A673 (cell line): ENCODE data around the gene NNMT. TPM values are rescaled to one million over a fixed set of nuclear protein-coding genes. Genes with fewer than 3 reads are reported as not detected.

Source experiments
- BruUV-seq: library from RNA; stranded (reverse); fragments of 400-500 nt; replicated peaks from 2 replicates; lab custom pipeline; 2021; lab: Mats Ljungman, UMichigan
- CTCF ChIA-PET: fragments of 300-600 bp; sonication (Branson Sonifier 250); formaldehyde crosslinking; loops from one replicate; lab custom pipeline; 2022; ENCODE audit warnings: antibody characterized with exemption; lab: Charles Lee
- POLR2A ChIA-PET: fragments of 300-600 bp; sonication (Branson Sonifier 250); formaldehyde crosslinking; loops from one replicate; lab custom pipeline; 2022; ENCODE audit warnings: antibody characterized with exemption; ENCODE audit not compliant: low non-redundant PET; lab: Charles Lee
- DNase-seq: peaks from one replicate; pipeline ENCODE4 v3.0.0-alpha.2; 2015; ENCODE audit warnings: low spot score
- H3K27ac ChIP-seq: fragments of 200-600 bp; sonication (generic); 2 replicates; pipeline ENCODE4 v1.5.1; 2016; ENCODE audit warnings: mixed run types, low read depth, mild to moderate bottlenecking, mixed read lengths, antibody characterized with exemption, low read length; ENCODE audit not compliant: poor library complexity, severe bottlenecking
- H3K27me3 ChIP-seq: fragments of 200-600 bp; sonication (generic); replicated peaks from 2 replicates; pipeline ENCODE4 v1.6.1; 2017; ENCODE audit warnings: mixed run types, low read depth, mild to moderate bottlenecking, mixed read lengths, antibody characterized with exemption, low read length; ENCODE audit not compliant: insufficient read depth, poor library complexity
- H3K36me3 ChIP-seq: fragments of 200-600 bp; sonication (generic); 2 replicates; pipeline ENCODE4 v1.6.1; 2016; ENCODE audit warnings: mixed run types, mild to moderate bottlenecking, mixed read lengths, antibody characterized with exemption, low read length; ENCODE audit not compliant: insufficient read depth, poor library complexity, severe bottlenecking
- H3K4me1 ChIP-seq: fragments of 200-600 bp; sonication (generic); 2 replicates; pipeline ENCODE4 v1.6.1; 2017; ENCODE audit warnings: mixed run types, mild to moderate bottlenecking, mixed read lengths, antibody characterized with exemption, low read length; ENCODE audit not compliant: insufficient read depth, poor library complexity, severe bottlenecking
- H3K4me3 ChIP-seq: fragments of 200-600 bp; sonication (generic); 2 replicates; pipeline ENCODE4 v1.5.1; 2016; ENCODE audit warnings: low read depth, mixed run types, mild to moderate bottlenecking, mixed read lengths, low read length; ENCODE audit not compliant: poor library complexity, severe bottlenecking
- H3K9me3 ChIP-seq: fragments of 200-600 bp; sonication (generic); 2 replicates; pipeline ENCODE4 v1.6.1; 2016; ENCODE audit warnings: mixed run types, low read depth, mild to moderate bottlenecking, mixed read lengths, antibody characterized with exemption, low read length; ENCODE audit not compliant: poor library complexity, severe bottlenecking
- CTCF ChIP-seq: fragments of 300-800, 200-600 bp; sonication (generic); conservative IDR thresholded peaks from 2 replicates; pipeline ENCODE4 v1.5.1; 2017; ENCODE audit warnings: low read depth, mild to moderate bottlenecking, antibody characterized with exemption, low read length, moderate library complexity, mixed read lengths
- EZH2 ChIP-seq: fragments of 200-600 bp; sonication (generic); IDR thresholded peaks from 2 replicates; pipeline ENCODE4 v1.6.1; 2017; ENCODE audit warnings: borderline replicate concordance, low read depth, mild to moderate bottlenecking, mixed read lengths, antibody characterized with exemption, low read length; ENCODE audit not compliant: poor library complexity, severe bottlenecking
- intact Hi-C: fragments of 100-400 bp; cut with micrococcal nuclease; formaldehyde crosslinking; loops from one replicate; pipeline ENCODE4 v1.10.0; 2022; ENCODE audit not compliant: unreplicated experiment
- total RNA-seq: library from RNA; stranded (reverse); gene quantifications from 2 replicates; pipeline ENCODE4 v1.2.3, GENCODE V29; 2021

The NNMT gene
- total RNA-seq, 1 experiment from 2014 or later: 0.64 TPM

- DNase-seq: no peak
- TF ChIP-seq EZH2 (no peak), CTCF (no peak)
- Histone ChIP-seq H3K4me3 (no peak overlapping the region), H3K4me1 (peaks cover 6% of the 10 kb centered on the region), H3K27ac (no peak overlapping the region), H3K9me3 (no peaks in the 10 kb centered on the region), H3K36me3 (no peaks in the 10 kb centered on the region), H3K27me3 (no peaks in the 10 kb centered on the region)
- POLR2A ChIA-PET: no interaction called here
- BruUV-seq: no TSS peak
- CTCF ChIA-PET: interaction anchor here (0.7 to 0.8 kb wide), 2 partner anchors 369 to 370 kb away, joined by 3 read pairs; no protein-coding TSS in a partner anchor
- intact Hi-C loops: no loop called here
These were observed 30.9 kb upstream of the NNMT start for GRCh38 chr11:114265122-114265878.

GRCh38 chr11:114269498-114269897 lies 26.7 kb upstream of the NNMT start:
- Histone ChIP-seq H3K27ac (no peak overlapping the region), H3K4me1 (no peaks in the 10 kb centered on the region), H3K36me3 (no peaks in the 10 kb centered on the region), H3K27me3 (peaks cover 30% of the 10 kb centered on the region), H3K9me3 (no peaks in the 10 kb centered on the region), H3K4me3 (no peak overlapping the region)
- BruUV-seq: no TSS peak
- TF ChIP-seq EZH2 (no peak), CTCF (no peak)
- ChIA-PET POLR2A (no interaction called here), CTCF (no interaction called here)
- intact Hi-C loops: no loop called here
- DNase-seq: no peak

- intact Hi-C loops: no loop called here
- BruUV-seq: no TSS peak
- CTCF ChIA-PET: no interaction called here
These were observed 25.5 kb upstream of the NNMT start for GRCh38 chr11:114270531-114271270.

More at GRCh38 chr11:114270531-114271270, 25.5 kb upstream of the NNMT start:
- Histone ChIP-seq H3K4me1 (no peaks in the 10 kb centered on the region), H3K4me3 (no peak overlapping the region), H3K9me3 (no peaks in the 10 kb centered on the region), H3K27ac (no peak overlapping the region), H3K36me3 (no peaks in the 10 kb centered on the region), H3K27me3 (peaks cover 40% of the 10 kb centered on the region)
- no peak for TF ChIP-seq CTCF
- TF ChIP-seq EZH2: no peak
- DNase-seq: no peak
- POLR2A ChIA-PET: no interaction called here
